ENCODE data around the gene DLEU7.

Gene DLEU7

GRCh38 chr13:50842990-50843256 is 569 bp downstream of the DLEU7 start:
- no peak for DNase-seq (ENCODE audit: low spot score)

- no peak for DNase-seq (ENCODE audit: low spot score)
These were observed 1.1 kb downstream of the DLEU7 start for GRCh38 chr13:50842251-50842989.

DNA sequence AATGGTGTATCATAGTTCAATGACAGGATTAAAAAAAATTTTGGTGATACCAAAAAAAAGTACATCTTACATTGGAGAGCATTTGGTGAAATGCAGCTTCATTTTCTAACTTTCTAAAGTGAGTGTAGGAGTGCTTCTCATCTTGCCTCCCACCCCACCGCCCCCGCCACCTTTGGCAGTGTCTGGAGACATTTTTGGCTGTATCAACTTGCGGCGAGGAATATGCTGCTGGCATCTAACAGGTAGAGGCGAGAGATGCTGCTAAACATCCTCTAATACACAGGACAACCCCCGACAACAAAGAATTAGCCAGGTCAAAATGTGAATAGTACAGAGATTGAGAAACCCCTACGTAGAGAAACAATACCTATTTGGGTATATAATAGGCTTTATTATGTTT is 1.7 kb downstream of the DLEU7 start:
- no peak for DNase-seq (ENCODE audit: low spot score)

- DNase-seq (ENCODE audit: low spot score): no peak
These were observed 3.2 kb downstream of the DLEU7 start for GRCh38 chr13:50840284-50840683.

- DNase-seq (ENCODE audit: low spot score): no peak
These were observed 3.7 kb downstream of the DLEU7 start for GRCh38 chr13:50839828-50840227.

- no peak for DNase-seq (ENCODE audit: low spot score)
These were observed 4.8 kb downstream of the DLEU7 start for GRCh38 chr13:50838701-50839100.

GRCh38 chr13:50838031-50838430 is 5.5 kb downstream of the DLEU7 start:
- no peak for DNase-seq (ENCODE audit: low spot score)

DNA sequence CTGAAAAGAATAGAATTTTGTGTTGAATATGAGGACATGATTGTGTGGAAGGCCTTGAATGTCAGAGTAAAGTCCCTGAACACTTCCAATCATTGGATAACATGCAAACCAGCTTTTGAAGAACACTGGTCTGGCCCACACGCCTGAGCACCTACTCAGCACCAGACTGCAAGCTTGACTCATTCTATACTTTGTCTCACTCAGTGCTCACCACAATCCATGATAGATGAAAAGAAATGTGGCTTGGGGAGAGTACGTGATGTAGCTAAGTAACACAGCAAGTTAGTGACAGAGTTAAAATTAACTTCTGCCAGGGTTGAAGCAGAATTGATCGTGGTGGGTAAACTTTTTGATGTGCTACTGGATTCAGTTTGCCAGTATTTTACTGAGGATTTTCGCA is 12.0 kb downstream of the DLEU7 start:
- DNase-seq (ENCODE audit: low spot score): no peak

- DNase-seq (ENCODE audit: low spot score): no peak
These were observed 13.6 kb downstream of the DLEU7 start for GRCh38 chr13:50829896-50830295.

GRCh38 chr13:50829226-50829625 is 14.3 kb downstream of the DLEU7 start:
- no peak for DNase-seq (ENCODE audit: low spot score)

DNA sequence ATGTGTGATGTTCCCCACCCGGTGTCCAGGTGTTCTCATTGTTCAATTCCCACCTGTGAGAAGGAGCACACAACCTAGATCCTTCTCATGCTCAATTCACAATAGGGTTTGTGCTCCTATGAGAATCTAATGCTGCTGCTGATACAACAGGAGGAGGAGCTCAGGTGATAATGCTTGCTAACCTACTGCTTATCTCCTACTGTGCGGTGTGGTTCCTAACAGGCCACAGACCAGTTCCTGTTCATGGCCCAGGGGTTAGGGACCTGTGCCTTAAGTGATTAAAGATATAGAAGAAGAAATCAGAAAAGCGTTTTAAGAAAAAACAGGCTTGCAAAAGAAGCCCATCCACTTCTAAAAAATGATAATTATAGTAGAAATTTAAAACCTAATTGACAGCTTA is 17.5 kb downstream of the DLEU7 start:
- no peak for DNase-seq (ENCODE audit: low spot score)

DNA sequence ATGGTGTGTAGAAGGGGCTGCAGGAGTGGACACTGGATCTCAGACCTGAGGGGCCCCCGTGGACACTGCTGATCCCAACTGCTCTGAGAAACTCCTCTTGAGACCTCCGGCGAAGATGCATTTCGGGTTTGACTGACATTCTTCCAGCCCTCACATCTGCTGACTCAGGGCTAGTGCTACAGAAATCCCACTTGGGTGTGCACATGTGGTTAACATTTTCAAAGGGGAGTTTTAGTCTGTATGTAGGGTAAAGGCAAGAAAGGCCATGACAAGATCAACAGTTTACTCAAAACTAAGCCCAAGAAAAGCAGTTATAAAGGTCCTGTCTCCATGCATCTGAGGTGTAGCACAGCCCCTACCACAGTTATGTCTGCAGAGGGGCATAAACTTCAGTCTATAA is 31.2 kb downstream of the DLEU7 start:
- DNase-seq (ENCODE audit: low spot score): no peak

DNA sequence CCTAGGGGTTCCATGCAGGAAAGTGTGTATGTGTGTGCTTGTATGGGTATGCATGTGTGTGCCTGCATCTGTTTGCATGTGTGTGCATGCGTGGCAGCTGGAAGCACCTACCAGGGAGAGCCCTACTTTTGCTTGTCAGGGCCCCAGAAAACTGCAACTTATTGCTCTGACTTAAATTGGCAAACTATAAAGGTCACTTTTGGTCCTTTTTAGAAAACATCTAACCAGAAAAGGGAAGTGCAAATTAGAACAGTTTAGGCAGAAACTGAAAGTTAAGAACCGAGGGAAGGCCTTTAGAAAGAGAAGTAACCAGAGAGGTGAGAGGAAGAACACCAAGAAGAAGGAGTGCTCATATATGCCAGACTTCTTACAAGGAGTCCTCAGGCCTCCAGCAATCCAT is 32.5 kb downstream of the DLEU7 start:
- no peak for DNase-seq (ENCODE audit: low spot score)

- DNase-seq (ENCODE audit: low spot score): no peak
These were observed 33.0 kb downstream of the DLEU7 start for GRCh38 chr13:50810468-50810867.

DNA sequence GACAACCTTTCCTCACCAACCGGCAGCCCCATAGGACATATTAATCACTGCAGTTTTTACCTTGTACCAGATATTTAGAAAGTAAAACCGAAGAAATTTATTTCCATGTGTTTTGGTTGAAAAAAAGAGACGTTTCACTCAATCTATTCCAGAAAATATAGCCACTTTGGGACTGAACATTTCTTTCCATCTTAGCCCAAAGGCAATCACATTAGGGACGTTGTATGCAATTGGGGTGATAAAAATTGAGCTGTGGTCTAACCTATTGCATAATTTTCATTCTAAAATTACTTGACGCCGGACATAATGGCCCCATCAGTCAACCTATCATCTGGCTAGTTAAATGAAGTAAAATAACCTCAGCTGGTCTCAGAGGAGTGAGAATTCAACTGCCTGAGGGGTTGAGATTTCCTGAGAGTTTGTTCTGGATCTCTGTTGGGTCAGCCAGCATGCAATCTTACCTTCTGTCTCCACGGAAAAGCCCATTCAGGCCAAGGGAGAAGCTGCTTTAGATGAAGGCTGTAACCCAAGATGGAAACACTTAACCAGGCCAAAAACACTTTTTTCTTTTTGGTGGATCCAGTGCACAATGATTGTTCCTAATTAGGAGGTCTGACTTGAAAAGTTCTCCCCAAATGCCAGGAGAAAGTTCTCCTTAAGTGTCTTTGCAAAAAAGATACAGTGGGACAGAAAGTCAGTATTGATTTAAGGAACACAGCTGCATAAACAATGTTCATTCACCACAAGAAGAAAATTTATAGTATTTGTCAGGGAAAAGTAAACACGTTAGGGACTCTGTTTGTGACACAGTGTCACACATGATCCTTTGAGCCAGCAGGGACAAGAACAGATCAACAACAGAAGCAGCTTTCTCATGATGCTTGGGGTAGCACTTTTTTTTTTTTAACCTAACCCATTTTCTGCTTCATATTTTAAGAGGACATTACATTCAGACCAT is 34.1 kb downstream of the DLEU7 start:
- DNase-seq (ENCODE audit: low spot score): no peak

GRCh38 chr13:50805805-50806204 is 37.7 kb downstream of the DLEU7 start:
- no peak for DNase-seq (ENCODE audit: low spot score)

- peak; percentile 69 for DNase-seq (ENCODE audit: low spot score)
These were observed 42.2 kb downstream of the DLEU7 start for GRCh38 chr13:50801087-50801931.

- no peak for DNase-seq (ENCODE audit: low spot score)
These were observed 43.3 kb downstream of the DLEU7 start for GRCh38 chr13:50800091-50800739.

DNA sequence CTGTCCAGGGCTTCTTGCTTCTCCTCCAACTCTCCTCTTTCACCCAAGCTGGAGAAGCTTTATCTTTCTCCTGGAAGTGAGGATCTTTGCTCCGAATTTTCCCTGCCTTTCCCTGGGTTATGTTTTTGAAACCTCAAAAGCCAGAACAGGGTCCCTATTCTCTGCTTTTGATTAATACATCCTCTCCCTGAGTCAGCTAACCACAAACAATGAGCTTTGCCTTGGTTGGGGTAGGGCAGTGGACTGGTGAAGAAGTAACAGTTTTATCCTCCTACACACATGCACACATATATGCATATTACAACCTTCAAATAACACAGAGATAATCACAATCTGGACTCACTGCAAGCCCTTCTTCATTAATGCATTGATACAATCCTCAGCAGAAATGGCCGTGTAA is 44.6 kb downstream of the DLEU7 start:
- no peak for DNase-seq (ENCODE audit: low spot score)

DNA sequence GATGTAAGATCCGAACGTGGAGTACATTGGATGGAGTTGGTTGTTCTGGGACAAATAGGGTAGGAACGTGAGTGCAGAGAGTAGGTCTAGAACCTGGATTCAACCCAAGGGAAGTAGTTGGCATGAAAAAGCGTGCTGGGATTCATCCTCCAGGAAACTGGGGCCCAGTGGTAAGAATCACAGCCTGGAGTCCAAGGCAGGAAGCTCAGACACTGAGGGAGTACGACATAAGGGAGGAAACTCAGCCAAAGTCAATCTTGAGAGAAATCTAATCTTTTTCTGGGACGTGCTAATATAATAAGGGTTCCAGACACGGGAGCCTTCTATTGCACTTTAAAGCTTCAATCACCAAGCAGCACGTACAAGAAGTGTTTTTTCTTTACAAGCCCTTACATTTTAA is 46.4 kb downstream of the DLEU7 start:
- no peak for DNase-seq (ENCODE audit: low spot score)

DNA sequence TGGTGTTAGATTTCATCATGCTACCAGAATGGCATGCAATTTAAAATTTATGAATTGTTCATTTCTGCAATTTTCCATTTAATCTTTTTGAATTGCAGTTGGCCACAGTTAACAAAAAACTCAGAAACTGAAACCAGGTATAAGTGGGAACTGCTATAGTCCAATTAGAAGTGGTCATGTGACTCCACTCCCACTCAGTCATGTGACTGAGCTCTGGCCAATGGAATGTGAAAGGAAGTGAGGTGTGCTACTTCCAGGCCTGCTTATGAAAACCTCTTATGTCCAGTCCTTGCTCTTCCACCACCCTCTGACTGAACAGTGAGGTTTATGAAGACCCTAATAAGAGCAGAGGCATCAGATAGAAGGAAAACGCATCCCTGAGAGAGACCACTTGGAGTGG is 47.0 kb downstream of the DLEU7 start:
- DNase-seq (ENCODE audit: low spot score): no peak

DNA sequence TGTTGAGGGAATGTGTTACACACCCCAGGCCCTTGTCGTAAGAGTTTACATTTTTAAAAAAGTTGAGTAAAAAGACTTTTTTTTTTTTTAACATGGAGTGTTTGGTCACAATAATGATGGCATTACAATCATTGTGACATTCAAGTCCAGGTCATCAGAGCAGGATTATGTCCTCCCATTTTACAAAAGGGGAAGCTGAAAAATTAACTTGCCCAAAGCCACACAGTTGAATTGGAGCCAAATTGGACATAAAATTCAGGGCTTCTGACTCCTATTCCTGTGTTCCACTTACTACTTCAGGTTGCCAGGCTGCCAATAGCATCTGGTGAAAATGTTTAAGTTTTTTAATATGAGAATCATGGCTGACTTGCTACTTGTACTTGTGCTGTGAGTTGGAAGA is 49.3 kb downstream of the DLEU7 start:
- DNase-seq (ENCODE audit: low spot score): no peak

All from CD4-positive, alpha-beta T cell treated with Interleukin-15 for 4 hours (primary cell).